Activated CD4-positive, CD25-positive, alpha-beta regulatory T cell treated with anti-CD3 and anti-CD28 coated beads, Interleukin-2, amount 50 U/mL, for 16 hours (primary cell): ENCODE measurements around the gene RAB3GAP1.

ENCODE experiments used
- DNase-seq: peaks from one replicate; pipeline ENCODE4 v3.0.0-alpha.2; 2020; ENCODE audit warnings: low read depth, low spot score

RAB3GAP1 gene

DNA sequence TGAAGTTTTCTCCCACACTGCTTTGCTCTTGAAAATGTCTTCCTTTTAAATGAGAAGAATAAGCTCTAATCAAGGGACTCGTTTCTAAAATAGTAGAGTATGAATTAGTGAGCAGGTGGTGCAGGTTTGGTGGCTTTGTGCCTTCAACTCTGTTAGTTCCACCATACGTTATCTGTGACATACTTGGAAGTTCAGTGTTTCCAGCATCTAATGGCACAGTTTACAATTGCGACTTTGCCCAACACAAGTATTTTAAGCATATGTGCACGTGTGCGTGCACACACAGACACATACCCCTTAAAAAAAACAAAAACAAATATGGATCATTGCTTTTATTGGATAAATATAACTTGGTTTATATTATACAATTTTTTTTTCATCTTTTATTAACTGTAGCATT, 111.8 kb downstream of the RAB3GAP1 start:
- DNase-seq = no peak

DNA sequence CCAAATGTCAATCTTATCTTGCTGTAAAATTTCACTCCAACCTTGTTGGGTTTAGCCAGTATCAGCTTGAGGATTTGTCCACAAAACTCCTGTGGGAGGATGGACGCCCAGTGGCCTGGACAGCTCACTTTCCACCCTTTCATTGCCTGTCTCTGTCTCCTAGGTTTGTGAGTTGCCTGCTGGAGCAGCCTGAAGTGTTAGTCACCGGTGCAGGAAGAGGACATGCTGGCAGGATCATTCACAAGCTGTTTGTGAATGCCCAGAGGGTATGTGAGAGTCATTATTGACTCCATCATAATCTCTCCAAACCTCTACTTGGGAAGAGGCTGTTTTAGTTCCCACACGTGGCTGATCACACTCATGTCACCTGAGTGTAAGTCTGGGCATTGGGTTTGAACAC, 112.3 kb downstream of the RAB3GAP1 start:
- no peak for DNase-seq

DNA sequence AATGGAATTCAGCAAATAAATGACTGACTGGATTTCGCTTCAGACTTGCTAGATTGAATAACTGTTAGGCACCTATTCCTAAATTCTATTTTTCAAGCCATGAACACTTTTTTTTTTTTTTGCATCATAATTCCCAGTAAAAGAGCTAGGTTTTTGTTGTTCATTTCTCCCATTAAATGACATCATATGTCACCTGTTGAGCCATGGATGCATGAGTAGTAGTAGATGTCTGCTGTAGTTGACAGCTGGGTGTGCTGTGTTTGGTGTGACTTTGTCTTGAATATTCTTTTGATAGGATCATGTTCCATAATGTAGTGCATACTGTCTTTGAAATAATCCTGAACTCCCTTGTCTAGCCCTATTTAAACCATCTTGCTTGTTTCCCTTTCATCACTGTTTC, 115.2 kb downstream of the RAB3GAP1 start:
- DNase-seq = no peak

DNA sequence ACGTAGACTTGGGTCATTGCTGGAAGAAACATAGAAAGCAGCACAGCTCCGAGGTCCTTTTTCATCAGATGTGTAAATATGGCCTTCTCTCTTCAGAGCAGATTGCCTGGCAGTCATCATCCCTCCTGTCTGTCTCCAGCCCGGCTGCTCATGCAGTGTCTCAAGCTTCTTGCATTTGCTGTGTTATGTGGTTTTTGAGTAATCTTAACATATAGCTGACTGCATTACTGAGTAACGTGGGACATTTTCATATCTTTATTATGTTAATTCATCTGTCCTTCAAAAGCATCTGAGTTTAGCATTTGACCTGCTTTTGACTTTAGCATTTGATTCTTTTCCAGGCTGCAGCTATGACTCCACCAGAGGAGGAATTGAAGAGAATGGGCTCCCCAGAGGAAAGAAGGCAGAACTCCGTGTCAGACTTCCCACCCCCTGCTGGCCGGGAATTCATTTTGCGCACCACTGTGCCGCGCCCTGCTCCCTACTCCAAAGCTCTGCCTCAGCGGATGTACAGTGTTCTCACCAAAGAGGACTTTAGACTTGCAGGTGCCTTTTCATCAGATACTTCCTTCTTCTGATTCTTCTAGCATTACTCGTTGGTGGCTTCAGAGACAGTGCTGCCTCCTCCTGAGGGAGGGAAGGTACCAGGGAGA, 116.2 kb downstream of the RAB3GAP1 start:
- DNase-seq = no peak

DNA sequence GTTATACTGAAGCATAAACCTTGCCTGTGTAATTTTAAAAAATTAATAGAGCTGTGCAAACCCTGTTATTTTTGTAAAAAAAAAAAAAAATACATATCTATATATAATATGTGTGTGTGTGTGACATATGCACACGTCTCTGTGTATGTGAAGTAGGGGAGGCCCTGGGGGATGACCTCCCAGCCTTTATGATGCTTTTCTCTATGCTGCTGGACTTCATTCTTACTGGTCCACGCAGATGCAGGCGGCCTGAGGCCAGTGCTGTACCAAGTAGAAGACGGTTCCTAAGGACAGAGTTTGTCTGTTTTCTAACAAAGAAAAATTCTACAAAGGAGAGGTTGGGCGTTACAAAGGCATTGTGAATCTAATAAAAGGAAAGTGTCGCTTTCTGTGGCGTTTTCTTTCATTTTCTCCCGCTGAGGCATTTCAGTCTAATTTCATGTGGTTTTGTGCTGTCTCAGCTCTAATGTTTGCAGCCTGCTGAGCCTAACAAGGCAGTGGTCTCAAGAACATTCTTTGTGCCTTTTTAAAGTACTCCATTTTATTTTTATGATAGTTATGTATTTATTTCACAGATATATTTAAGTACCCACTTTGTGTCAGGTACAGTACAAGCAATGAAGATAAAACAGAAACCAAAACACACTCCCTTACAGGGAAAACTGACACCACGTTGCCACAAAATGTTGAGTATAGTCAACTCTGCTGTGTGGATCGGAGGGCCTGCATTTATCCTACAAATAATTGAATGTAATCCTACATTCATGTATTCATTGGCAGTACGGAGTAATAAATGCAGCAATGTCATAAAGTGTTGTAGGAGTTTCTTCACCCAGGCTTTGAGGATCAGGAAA, 118.0 kb downstream of the RAB3GAP1 start:
- DNase-seq = no peak

DNA sequence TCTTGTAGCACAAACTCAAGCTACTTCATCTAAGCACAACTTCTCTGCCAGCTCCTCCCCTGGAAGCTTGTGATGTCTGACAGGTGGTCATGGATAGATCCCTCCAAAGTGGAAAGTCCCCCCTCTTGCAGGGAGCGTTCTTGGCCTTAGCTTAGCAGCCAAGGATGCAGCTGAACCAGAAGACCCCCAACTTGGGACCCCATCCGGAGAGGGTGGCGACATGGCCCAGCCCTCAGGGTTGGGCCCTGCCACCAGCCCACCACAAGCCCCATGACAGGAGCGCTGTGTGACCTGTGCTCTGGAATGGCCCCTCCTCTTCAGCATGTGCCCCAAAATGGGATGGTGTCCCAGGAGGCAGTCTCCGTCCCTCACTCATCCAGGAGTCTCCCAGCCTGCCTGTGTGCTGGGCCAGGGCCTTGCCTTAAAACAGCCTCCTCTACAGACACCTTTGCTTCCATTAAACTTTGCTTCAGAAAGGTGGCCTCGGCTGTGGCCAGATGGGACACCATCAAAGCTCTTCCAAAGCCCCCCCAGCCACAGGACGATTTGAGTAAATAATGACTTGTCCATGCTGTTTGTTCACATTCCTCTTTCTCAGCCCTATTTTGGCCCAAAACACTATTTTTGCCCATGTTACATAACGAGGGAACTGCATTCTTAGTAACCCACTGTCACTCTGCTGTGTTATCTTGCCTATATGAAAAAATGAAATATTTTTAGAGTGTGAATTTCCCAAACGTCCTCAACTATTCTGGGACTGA, 122.1 kb downstream of the RAB3GAP1 start:
- no peak for DNase-seq

DNA sequence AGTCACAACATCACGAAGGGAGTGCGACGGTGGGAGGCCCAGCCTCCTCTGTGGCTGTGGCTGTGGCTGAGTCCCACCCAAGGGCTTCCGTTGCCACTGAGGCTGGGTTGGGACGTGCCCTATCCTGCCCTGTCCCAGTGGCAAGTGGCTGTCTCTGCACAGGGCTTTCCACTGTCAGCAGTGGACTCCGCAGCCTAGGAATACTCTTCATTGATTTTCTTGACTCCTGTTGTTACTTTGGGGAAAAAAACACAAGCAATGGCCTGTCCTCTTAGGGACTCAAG, 122.7 kb downstream of the RAB3GAP1 start:
- DNase-seq = no peak

DNA sequence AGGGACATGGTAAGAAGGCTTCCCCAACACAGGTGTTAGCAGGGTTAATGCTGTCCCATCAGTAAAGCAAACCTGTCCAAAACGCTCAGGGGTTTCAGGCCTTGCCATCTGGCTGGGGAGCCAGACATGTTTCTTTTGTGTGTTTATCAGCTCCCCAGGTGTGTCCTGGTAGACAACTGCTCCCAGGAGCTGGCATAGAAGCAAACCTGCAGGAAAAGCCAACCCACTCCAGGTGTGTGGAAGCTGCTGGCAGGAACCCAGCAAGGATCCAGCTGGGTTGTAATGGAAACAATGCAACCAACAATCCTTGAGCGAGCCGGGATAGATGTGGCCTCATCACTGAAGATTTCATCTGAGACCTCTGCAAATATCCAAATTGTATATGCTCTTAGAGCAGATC, 123.1 kb downstream of the RAB3GAP1 start:
- no peak for DNase-seq

DNA sequence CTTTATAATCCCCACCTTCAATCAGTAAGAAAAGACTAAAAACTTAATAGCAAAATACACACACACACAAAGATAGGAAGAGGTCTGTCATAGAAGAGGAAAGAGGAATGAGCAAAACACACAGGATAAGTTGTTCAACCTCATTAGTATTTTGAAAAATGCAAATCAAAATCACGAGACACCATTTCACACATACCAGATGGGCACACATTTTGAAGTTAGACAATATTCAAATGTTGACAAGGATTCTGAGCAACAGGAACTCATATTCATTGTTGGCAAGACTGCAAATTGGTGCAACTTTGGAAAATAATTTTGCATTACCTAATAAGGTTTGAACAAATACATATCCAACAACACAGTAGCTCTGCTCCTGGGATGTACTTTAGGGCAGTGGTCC, 127.6 kb downstream of the RAB3GAP1 start:
- DNase-seq = no peak

DNA sequence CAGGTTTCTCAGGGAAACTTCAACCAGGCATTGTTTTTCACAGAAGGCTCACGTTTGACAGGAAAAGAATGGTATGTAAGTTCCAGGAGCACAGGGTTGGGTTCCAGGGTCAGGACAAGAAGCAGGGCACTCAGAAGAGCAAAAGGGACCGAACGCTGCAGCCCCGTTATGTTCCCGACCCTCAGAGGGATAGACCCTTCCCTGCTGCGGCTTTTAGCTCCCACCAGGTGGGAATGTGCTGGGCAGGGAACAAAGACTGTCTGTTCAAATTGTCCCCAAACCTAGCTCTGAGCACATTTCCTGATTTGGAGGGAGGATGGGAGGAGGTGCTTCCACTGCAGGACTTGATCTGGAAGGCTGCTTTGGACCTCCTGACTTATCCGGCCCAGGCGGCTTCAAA, 130.1 kb downstream of the RAB3GAP1 start:
- DNase-seq = no peak

- no peak for DNase-seq
Observed at GRCh38 chr2:135182601-135183000, 130.5 kb downstream of the RAB3GAP1 start.

DNA sequence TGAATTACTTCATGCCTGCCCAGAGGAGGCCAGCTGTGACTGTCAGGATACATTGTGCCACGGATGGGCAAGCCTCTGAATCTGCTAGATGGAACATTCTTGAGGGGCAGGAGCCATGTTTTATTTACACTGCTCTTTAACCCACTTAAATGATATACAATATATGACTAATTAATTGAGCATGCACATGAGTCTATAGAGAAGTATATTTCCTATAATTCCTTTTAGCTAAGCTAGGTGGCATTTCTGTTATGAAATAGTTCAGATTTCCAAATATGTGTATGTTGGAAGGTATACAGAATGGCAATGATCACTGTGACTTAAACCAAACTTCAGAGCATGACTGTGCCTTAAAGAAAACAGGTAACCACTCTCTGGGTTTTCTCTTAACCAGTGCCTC, 131.7 kb downstream of the RAB3GAP1 start:
- no peak for DNase-seq

- DNase-seq = no peak
Observed at GRCh38 chr2:135186054-135186453, 134.0 kb downstream of the RAB3GAP1 start.

GRCh38 chr2:135187270-135187669, 135.2 kb downstream of the RAB3GAP1 start:
- DNase-seq = no peak

GRCh38 chr2:135189148-135189547, 137.1 kb downstream of the RAB3GAP1 start:
- DNase-seq = no peak

DNA sequence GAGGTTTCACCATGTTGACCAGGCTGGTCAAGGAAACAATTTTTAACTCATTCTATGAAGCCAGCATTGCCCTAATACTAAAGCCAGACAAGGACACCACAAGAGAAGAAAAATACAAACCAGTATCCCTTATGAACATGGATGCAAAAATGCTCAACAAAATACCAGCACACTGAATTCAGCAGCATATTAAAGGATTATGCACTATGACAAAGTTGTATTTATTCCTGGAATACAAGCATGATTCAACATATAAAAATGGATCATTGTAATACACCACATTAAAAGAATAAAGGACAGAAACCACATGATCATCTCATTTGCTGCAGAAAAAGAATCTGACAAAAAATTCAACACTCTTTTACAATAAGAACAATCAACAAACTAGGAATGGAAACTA, 138.7 kb downstream of the RAB3GAP1 start:
- no peak for DNase-seq

DNA sequence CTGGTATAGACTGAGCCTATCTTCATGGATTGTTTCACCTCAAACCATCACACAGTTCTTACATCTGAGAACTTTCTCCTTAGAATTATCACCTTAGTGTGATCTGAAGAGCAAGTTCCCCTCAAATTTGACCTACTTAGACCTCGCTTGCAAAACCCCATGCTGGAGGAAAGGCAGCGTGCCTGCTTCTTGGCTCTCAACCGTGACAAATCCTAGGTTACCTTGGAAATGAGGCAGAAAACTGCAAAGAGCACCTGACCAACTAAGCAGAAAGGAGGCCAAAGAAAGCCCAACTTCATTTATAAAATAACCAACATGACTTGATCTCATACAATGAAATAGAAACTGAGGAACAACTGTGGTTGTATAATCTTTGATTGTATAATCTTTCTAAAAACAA, 146.4 kb downstream of the RAB3GAP1 start:
- DNase-seq = no peak

GRCh38 chr2:135202751-135203150, 150.7 kb downstream of the RAB3GAP1 start:
- DNase-seq = no peak

GRCh38 chr2:135203944-135204343, 151.9 kb downstream of the RAB3GAP1 start:
- DNase-seq = no peak

GRCh38 chr2:135208016-135208415, 155.9 kb downstream of the RAB3GAP1 start:
- no peak for DNase-seq

- DNase-seq = no peak
Observed at GRCh38 chr2:135212757-135213156, 160.7 kb downstream of the RAB3GAP1 start.

GRCh38 chr2:135218426-135218825, 166.3 kb downstream of the RAB3GAP1 start:
- DNase-seq = no peak

DNA sequence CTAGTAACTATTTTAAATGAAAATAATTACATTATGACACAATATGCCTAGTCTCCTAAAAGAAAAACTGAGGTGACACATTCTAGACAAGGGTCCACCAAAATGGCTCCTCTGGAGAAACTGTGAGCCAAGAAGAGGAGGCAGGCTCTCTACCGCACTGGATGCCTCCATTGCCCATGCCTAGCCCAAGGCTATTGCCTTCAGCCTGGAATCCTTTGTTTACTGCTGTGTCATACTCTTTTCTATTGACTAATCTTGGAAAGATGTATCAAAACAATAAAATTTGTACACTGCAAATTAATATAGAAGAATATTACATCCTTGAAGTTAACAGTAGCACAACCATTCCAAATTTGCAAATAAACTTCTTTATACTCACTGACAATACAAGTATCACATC, 167.1 kb downstream of the RAB3GAP1 start:
- no peak for DNase-seq
